HFF-Myc (cell line): ENCODE measurements around the gene ANAPC10.
"Not testable (repeated sequence)": the region's sequence is repeated elsewhere in the genome, so short reads cannot be mapped to it uniquely, and the experiment has no call there.

ENCODE experiments used
- DNase-seq: peaks from one replicate; pipeline ENCODE4 v3.0.0-alpha.2; 2011; ENCODE audit warnings: low read depth; ENCODE audit errors: extremely low read depth
- H3K4me3 ChIP-seq: replicated peaks from 2 replicates; pipeline ENCODE4 v1.5.1; 2011; ENCODE audit warnings: low read depth, mild to moderate bottlenecking, control low read depth, low read length
- TF ChIP-seq, protein P1 (sequence below): IDR thresholded peaks from 2 replicates; pipeline ENCODE4 v1.5.1; 2012; ENCODE audit warnings: mild to moderate bottlenecking, low read depth, low read length, control low read depth; ENCODE audit errors: missing control alignments

The ANAPC10 gene, protein sequence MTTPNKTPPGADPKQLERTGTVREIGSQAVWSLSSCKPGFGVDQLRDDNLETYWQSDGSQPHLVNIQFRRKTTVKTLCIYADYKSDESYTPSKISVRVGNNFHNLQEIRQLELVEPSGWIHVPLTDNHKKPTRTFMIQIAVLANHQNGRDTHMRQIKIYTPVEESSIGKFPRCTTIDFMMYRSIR

DNA sequence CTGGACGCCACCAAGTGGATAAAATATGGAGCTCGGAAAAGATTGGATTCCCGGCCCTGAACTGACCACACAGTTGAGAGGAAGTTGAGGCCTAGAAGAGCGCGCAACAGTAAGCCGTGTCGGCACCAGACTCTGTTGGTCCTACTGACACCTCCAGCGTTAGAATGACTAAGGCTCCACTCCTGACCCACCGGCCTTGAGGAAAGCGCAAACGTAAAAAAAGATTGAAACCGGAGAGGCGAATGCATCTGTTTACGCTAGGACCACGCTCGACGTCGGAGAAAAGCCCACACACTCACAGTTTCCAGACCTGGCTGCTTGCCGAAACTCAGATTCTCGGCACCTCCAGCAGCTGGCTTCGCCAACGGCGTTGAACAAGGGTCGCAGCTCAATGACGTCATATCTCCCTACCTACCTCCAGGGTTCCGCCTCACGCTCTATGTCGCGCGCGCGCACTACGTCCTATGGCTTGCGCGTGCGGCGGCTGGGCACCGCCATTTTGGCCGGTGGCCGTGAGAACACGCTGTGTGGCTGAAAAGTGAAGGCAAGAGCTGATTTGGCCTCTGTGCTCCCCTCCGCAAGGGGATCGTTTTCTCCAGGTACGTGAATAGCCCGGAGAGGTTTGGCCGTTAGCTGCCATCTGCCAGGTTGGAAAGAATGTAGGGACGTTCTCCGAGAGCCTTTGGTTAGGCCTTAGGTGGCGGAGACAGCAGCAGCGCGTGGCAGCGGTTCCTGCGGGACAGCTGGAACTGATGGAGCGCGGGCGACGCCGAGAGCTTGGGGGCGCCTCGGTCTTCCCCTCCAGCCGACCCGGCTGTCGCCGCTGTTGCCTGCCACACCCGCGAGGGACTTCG is at the start of gene ANAPC10, which contains the start of gene ABCE1:
ANAPC10 (minus strand) TSS at position 376 of the 854 bp plus-strand sequence. CDS start 2,097 bp downstream, outside the sequence.
ABCE1 (plus strand) TSS at position 491 of the 854 bp plus-strand sequence. CDS start 6,102 bp downstream, outside the sequence.
- peak; percentile 98 for DNase-seq
- TF ChIP-seq, protein P1, sequence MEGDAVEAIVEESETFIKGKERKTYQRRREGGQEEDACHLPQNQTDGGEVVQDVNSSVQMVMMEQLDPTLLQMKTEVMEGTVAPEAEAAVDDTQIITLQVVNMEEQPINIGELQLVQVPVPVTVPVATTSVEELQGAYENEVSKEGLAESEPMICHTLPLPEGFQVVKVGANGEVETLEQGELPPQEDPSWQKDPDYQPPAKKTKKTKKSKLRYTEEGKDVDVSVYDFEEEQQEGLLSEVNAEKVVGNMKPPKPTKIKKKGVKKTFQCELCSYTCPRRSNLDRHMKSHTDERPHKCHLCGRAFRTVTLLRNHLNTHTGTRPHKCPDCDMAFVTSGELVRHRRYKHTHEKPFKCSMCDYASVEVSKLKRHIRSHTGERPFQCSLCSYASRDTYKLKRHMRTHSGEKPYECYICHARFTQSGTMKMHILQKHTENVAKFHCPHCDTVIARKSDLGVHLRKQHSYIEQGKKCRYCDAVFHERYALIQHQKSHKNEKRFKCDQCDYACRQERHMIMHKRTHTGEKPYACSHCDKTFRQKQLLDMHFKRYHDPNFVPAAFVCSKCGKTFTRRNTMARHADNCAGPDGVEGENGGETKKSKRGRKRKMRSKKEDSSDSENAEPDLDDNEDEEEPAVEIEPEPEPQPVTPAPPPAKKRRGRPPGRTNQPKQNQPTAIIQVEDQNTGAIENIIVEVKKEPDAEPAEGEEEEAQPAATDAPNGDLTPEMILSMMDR, result peak; percentile 36
- H3K4me3 ChIP-seq, result peak within 1 kb of the TSS; percentile 62

DNA sequence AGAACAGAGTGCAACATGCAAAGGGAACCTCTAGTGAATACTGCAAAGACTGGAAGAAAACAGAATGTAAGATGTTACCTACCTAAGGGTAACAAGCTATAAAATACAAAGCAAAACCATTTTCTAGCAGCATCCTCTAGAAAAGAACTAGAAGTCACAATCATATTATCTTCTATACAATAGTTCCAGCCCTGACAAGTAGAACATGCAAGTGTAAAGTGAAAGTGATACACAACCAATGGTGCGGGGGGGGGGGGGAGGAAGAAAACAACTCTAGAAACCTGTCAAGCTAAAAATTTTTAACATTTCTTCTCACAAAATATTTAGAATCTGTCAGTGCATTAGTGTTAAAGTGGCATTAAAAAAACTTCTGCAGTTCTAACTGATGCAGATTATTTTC is 38.2 kb upstream of the ANAPC10 start:
- DNase-seq, H3K4me3 ChIP-seq: not testable (repeated sequence)

DNA sequence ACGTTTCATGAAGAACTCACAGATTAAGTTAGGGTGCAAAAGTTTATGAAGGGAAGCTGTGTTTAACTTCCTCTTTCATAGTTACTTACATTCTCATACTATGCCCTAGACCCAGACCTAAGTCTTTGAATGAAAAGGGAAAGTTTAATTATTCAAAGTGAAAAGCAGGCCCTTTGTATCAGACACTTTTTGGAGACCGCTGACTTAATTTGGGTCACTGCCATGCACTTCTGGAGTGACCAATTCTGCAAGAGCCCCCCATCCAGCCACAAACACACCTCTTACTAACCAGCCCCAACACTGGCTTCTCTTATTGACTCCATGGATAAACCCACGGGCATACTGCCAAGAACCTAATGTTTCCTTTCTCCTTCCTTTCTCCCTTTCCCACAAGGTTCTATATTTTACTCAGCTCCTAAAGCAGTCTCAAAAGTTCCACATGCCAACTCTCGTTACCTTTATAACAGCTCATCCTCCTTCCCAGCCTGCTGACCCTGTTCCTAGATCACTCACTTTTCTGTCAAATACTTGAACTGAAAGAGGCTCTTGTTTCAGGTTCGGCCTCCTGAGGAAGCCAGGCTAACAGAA is 34.6 kb upstream of the ANAPC10 start:
- no peak for DNase-seq
- H3K4me3 ChIP-seq, result no peak overlapping the region
- TF ChIP-seq, protein P1, result no peak

DNA sequence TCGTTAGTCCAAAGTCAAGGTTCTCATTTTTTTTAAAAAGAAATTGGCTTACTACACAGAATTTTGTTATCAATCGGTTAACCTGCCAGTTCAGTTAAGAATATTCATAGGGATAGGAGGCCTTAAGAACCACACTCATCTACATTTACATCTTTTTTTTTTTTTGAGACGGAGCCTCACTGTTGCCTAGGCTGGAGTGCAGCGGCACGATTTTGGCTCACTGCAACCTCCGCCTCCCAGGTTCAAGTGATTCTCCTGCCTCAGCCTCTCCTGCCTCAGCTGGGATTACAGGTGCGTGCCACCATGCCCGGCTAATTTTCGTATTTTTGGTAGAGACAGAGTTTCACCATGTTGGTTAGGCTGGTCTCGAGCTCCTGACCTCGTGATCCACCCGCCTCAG is 33.9 kb upstream of the ANAPC10 start:
- no peak for DNase-seq
- TF ChIP-seq, protein P1, result no peak

DNA sequence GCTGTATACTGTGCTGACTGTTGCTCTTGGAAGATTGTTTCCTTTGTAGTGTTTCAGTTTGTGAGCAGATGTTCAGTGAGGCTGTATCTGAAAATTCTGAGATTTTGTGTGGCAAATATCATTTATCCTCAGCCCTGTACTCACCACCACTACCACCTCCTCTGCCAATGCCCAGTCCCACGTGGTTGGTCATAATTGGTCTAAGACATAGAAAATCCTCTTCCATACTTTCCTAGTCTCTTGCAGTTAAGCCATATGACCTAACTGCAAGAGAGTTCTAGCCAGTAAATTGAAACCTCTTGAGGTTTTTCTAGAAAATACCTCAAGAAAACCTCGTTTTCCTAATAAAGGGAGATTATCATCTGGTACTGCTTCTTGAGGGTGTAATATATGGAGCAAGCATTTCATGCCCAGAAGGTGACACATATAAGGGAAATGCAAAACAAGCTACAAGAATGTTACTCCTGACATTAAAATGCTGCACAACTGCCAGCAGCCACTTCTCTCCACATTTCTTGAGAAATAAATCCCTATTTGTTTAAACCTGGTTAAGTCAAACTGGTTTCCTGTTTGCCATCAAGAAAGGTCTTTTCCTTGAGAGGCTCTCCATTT is 32.9 kb upstream of the ANAPC10 start:
- DNase-seq, result no peak
- TF ChIP-seq, protein P1, result no peak
- no peak overlapping the region for H3K4me3 ChIP-seq

More for the DNA sequence above, 33.9 kb upstream of the ANAPC10 start:
- H3K4me3 ChIP-seq, result no peak overlapping the region

DNA sequence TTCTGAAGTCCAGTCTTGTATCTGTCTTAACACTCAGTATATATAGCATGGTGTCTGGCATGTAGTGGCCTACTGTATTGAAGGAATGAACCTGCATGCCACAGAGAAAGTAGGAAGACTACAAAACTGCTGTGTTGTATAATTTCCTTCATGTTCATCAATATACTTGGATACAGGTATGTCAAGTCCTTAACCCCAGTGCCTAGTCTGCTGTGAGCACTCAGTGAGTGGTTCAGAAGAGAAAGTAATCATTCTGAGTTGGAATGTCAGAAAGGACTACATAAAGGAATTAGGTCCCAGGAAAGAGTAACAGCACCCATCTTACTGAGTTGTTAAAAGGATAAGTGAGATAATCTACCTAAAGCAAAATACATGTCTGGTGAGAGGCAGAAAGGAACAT is 32.1 kb upstream of the ANAPC10 start:
- DNase-seq, result no peak
- no peak overlapping the region for H3K4me3 ChIP-seq

More for the DNA sequence above, 32.1 kb upstream of the ANAPC10 start:
- TF ChIP-seq, protein P1, result no peak
